NCI-H1105 (cell line): Measurements from ENCODE around the gene DAZL.

Source experiments
- DNase-seq: peaks from one replicate; lab custom pipeline; 2025; lab: John Stamatoyannopoulos, UW

Gene DAZL

DNA sequence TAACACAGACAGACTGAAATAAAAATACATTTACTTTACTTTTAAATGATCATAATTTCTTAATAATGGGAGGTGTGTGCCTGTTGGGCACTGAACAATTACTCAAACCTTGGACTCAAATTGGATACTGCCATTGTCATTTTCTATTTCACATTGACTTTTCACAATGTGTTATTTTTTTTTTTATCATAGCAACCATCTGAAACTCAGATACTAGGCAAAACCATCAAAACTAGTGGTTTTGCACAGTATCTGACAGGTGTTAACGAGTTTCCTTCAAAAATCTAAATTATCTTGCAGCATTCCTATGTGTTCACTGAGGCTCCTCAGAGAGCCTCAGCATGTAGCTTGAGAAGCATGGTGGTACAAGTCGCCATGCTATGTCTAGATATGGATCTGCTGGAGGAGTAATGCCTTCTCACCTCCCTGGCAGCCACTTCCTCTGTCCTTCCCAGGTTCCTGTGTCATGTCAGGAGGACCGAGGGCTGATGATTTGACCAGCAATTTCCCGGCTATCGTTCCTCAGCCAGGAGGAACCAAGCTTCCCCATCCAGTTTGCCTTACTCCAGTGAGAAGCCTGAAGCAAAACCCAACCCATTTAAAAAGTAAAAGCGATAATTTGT lies 61.9 kb downstream of the DAZL start:
- no peak for DNase-seq

GRCh38 chr3:16538507-16538906 lies 66.7 kb downstream of the DAZL start:
- no peak for DNase-seq

DNA sequence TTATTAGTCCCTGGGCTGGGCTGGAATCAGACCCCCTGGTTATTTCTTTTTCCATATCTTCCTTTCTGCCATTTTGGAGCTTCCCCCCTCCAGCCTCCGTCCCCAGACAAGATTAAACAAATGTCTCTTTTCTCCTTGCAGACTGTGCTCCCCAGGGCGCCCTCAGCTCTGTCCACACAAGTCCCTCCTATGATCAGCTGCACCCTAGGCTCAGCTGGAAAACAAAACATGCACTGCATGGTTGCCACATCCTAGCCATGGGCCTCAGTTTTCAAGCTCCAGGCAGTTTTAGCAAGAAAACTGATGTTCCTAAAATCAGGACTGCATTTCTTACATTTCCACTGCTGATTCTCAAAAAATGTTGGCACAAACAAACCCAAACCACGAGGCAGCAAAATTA lies 68.2 kb downstream of the DAZL start:
- no peak for DNase-seq
